GM23338 (cell line): ENCODE measurements around the gene KIF6. TPM values are rescaled to one million over a fixed set of nuclear protein-coding genes. Genes with fewer than 3 reads are reported as not detected.

Experiments
- EZH2 ChIP-seq: fragments of 200-600 bp; sonication (generic); IDR thresholded peaks from one replicate; pipeline ENCODE4 v1.8.0; 2017; ENCODE audit warnings: antibody characterized with exemption, mild to moderate bottlenecking, low read depth; ENCODE audit not compliant: unreplicated experiment
- STAT1 ChIP-seq: IDR thresholded peaks from one replicate; pipeline ENCODE4 v1.6.1; 2016; ENCODE audit warnings: antibody characterized with exemption; ENCODE audit not compliant: unreplicated experiment
- ZNF331 ChIP-seq: fragments of 250-450 bp; sonication (Bioruptor Pico); IDR thresholded peaks from 2 replicates; pipeline ENCODE4 v1.5.0; 2020; ENCODE audit warnings: low read depth, mild to moderate bottlenecking, moderate library complexity
- ZNF462 ChIP-seq: fragments of 250-450 bp; sonication (Bioruptor Pico); IDR thresholded peaks from 2 replicates; pipeline ENCODE4 v1.5.0; 2020; ENCODE audit warnings: mild to moderate bottlenecking, moderate library complexity
- polyA plus RNA-seq: library from polyadenylated mRNA; unstranded; fragments of >200 nt; fragmentation: Nextera tagmentation; extraction: Ambion mirVana; gene quantifications from 2 replicates; pipeline ENCODE4 v1.2.1, GENCODE V29; 2016
- total RNA-seq: library from RNA; depleted of rRNA; stranded (reverse); fragments of >200 nt; shearing (Covaris generic); gene quantifications from 2 replicates; pipeline ENCODE4 v1.2.3, GENCODE V29; 2014
- TF ChIP-seq, protein P1 (sequence below): IDR thresholded peaks from 2 replicates; pipeline ENCODE4 v1.6.1; 2016; ENCODE audit warnings: antibody characterized with exemption
- TF ChIP-seq, protein P2 (sequence below), 2 experiments: fragments of 200-600 bp in 1 of 2; sonication (generic) in 1 of 2; conservative IDR thresholded peaks; 2 replicates each; pipeline versions ENCODE4 v1.5.1 to v1.6.1; 2016 to 2017; ENCODE audit warnings: antibody characterized with exemption in 2 of 2, low read depth in 2 of 2, mild to moderate bottlenecking in 2 of 2, moderate library complexity in 1 of 2

The KIF6 gene
- total and polyA plus RNA-seq, 2 experiments from 2014 or later: 0.87 to 1.7 TPM

GRCh38 chr6:39452306-39453145 lies 272.7 kb downstream of the KIF6 start (continued):
- TF ChIP-seq ZNF462: no peak
- TF ChIP-seq, protein P1, sequence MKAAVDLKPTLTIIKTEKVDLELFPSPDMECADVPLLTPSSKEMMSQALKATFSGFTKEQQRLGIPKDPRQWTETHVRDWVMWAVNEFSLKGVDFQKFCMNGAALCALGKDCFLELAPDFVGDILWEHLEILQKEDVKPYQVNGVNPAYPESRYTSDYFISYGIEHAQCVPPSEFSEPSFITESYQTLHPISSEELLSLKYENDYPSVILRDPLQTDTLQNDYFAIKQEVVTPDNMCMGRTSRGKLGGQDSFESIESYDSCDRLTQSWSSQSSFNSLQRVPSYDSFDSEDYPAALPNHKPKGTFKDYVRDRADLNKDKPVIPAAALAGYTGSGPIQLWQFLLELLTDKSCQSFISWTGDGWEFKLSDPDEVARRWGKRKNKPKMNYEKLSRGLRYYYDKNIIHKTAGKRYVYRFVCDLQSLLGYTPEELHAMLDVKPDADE: no peak
- TF ChIP-seq EZH2: no peak
- no peak for TF ChIP-seq STAT1
- TF ChIP-seq, protein P2, sequence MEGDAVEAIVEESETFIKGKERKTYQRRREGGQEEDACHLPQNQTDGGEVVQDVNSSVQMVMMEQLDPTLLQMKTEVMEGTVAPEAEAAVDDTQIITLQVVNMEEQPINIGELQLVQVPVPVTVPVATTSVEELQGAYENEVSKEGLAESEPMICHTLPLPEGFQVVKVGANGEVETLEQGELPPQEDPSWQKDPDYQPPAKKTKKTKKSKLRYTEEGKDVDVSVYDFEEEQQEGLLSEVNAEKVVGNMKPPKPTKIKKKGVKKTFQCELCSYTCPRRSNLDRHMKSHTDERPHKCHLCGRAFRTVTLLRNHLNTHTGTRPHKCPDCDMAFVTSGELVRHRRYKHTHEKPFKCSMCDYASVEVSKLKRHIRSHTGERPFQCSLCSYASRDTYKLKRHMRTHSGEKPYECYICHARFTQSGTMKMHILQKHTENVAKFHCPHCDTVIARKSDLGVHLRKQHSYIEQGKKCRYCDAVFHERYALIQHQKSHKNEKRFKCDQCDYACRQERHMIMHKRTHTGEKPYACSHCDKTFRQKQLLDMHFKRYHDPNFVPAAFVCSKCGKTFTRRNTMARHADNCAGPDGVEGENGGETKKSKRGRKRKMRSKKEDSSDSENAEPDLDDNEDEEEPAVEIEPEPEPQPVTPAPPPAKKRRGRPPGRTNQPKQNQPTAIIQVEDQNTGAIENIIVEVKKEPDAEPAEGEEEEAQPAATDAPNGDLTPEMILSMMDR (conservative IDR thresholded peaks at IDR 0.05; ENCODE audit: low read depth in 2 of 2): no peak
- TF ChIP-seq ZNF331 (CRISPR knock-in tag): no peak
